ENCODE measurements around the gene MTFR1L. TPM values are rescaled to one million over a fixed set of nuclear protein-coding genes. Genes with fewer than 3 reads are reported as not detected.

The MTFR1L gene
- total and polyA plus RNA-seq, 9 of the 15 experiments (the other 6 are each of a cell fraction or from before 2014, with no cell fraction given) = 41.4 to 98.5 (median 53.7) TPM

- peaks cover 7% of the 10 kb centered on the region for H4K20me1 ChIP-seq (replicated peaks; ENCODE audit: control insufficient read depth, insufficient read depth, low read length)
- no peaks in the 10 kb centered on the region for H3K27me3 ChIP-seq (ENCODE audit: control insufficient read depth in 2 of 2, insufficient read depth in 2 of 2, low read length in 2 of 2)
- 91% methylated on average over 10 of the region's 10 CpGs for WGBS (ENCODE audit: insufficient coverage, low coverage, missing lambda C conversion rate)
- peaks cover 8 to 20% of the 10 kb centered on the region in 2 experiments for H3K4me1 ChIP-seq (replicated peaks in 1 of 2; ENCODE audit: control insufficient read depth in 2 of 2, insufficient read depth in 2 of 2, low read length in 2 of 2)
- no peaks in the 10 kb centered on the region for H3K9me1 ChIP-seq (ENCODE audit: control insufficient read depth, insufficient read depth, low read length)
- H3K9me3 ChIP-seq (replicated peaks; ENCODE audit: control insufficient read depth, insufficient read depth, low read depth, low read length) = no peaks in the 10 kb centered on the region
- ATAC-seq (no peak), FAIRE-seq (no peak), DNase-seq (ENCODE audit: extremely low read depth in 1 of 4, low spot score in 3 of 4) (no peak)
- in situ Hi-C loops (cut with MboI) (no loop called here), intact Hi-C loops (cut with micrococcal nuclease) (loop anchor here (10.0 kb wide), 1 partner anchor 168 kb away; the partner anchor contains the start of gene PAFAH2)
- no peak overlapping the region for H3K27ac ChIP-seq (ENCODE audit: extremely low read depth, low read depth, low read length)
- ChIA-PET POLR2A (interaction anchor here (1.0 to 11.2 kb wide), 4 partner anchors 17 to 204 kb away, joined by 3 to 108 read pairs (median 4); no protein-coding TSS in a partner anchor), CTCF (ENCODE audit: low intra/inter-chr PET ratio) (no interaction called here)
- TF ChIP-seq WHSC1 (IDR thresholded peaks at IDR 0.05; ENCODE audit: low read length) (peak; percentile 33), HIVEP1 (CRISPR knock-in tag; IDR thresholded peaks at IDR 0.05) (no peak), RNF219 (CRISPR knock-in tag; IDR thresholded peaks at IDR 0.05) (no peak), ETV5 (CRISPR knock-in tag; IDR thresholded peaks at IDR 0.05; ENCODE audit: low read depth) (no peak), POLR2G (IDR thresholded peaks at IDR 0.05; ENCODE audit: low read depth, low read length) (peak; percentile 72), RBFOX2 (IDR thresholded peaks at IDR 0.05; ENCODE audit: low read depth, low read length) (peak; percentile 41; the same call in 1 of the 2 replicates), RBBP5 (IDR thresholded peaks at IDR 0.05; ENCODE audit: borderline replicate concordance, insufficient read depth, low read length, poor library complexity, severe bottlenecking) (no peak), POLR2A (conservative IDR thresholded peaks at IDR 0.05) (peak; percentile 3; the same call in 1 of the 2 replicates), RBM22 (IDR thresholded peaks at IDR 0.05; ENCODE audit: low read depth, low read length, poor library complexity, severe bottlenecking) (peak; percentile 26)
- no TSS peak for BruUV-seq (replicated peaks)
- H3K36me3 ChIP-seq (ENCODE audit: control insufficient read depth, insufficient read depth, low read length) = peaks cover 88% of the 10 kb centered on the region
- H3K4me3 ChIP-seq = no peak overlapping the region
- H3K4me2 ChIP-seq (ENCODE audit: insufficient read depth, low read length) = no peak overlapping the region
- peaks cover 34% of the 10 kb centered on the region for H3K79me2 ChIP-seq (ENCODE audit: control insufficient read depth, insufficient read depth, low read length)
- H3K9ac ChIP-seq (ENCODE audit: insufficient read depth in 1 of 2, low read depth in 2 of 2, low read length in 2 of 2) = peak overlapping the region in 1 of 2 experiments; percentile 11; a peak in 1 of 4 replicates
- H2AFZ ChIP-seq (ENCODE audit: low read depth, low read length) = no peak overlapping the region
Measured at GRCh38 chr1:25826571-25826970, 6.8 kb downstream of the MTFR1L start.
